Activated naive CD8-positive, alpha-beta T cell treated with anti-CD3 and anti-CD28 coated beads, Interleukin-2, amount 50 U/mL, for 16 hours (primary cell): ENCODE results near the gene C1orf210.

Experiments used
- DNase-seq: peaks from one replicate; pipeline ENCODE4 v3.0.0-alpha.2; 2020; ENCODE audit warnings: low read depth, low spot score

The C1orf210 gene

DNA sequence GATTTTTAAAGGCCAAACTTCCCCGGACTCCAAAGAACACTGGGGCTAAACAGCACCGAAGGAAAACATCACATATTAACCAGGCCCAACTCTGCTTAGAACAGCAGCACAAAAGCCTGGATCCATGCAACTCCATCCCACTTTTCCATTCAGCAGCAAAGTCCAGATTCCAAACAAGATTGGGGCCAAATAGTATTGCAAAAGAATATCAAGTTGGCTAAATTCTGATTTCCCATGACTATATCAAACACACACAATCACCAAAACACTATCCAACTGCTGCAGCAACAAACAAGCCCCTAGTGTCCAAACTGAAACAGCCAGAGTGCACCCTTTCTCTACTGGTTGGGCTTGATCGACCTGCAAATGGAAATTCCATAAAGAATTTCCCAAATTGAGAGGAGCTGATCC, 35.0 kb downstream of the C1orf210 start:
- DNase-seq, result no peak

- DNase-seq, result no peak
Measured at GRCh38 chr1:43247256-43247921, 38.0 kb downstream of the C1orf210 start.

DNA sequence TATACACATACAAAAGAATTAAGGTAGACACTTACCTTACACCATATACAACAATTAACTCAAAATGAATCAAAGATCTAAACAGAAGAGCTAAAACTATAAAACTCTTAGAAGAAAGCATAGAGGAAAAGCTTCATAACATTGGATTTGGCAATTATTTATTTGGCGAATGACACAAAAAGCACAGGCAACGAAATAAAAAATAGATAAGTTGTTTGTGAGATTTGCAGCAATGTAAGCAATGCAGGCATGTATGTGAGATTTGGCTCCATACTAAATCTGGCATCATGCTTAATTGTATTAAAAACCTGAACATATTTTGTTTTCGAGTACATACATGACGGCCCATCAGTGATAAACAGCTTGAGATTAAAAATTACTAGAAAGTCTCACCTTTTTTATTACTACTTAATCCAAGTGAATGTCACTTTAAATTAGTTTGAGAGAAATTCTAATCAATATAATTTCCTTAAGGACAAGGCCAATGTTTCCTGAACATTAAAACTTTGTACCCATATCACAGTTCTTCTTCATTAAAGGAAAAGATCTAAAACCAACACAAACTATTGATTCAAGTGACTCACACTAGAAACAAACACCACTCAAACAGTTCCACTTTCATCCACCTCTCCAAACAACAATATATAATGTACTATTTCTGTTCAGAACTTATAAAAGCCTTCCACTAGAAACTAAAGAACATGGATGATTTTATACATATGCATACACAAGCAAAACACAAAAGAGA, 38.7 kb downstream of the C1orf210 start:
- no peak for DNase-seq

DNA sequence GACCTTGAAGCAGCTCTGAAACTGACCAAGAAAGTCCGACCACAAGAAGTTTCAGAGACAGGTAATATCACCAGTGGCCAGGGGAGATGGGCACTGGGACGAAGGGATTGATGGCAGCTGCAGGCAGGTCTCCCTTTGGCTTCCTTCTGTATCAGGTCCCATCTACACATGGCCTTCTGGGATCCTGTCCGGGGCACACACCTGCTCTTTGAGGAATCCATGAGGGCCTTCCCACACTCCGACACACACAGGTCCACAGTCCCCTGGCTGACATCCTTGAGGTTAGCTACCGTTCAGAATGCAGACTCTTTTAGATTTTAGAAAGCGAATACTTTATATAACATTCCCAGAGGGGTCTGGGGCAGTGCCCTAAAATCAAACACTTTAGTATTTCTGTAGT, 42.1 kb downstream of the C1orf210 start:
- DNase-seq, result no peak

- no peak for DNase-seq
Measured at GRCh38 chr1:43241413-43241836, 44.0 kb downstream of the C1orf210 start.

GRCh38 chr1:43239484-43239883, 45.9 kb downstream of the C1orf210 start:
- no peak for DNase-seq

DNA sequence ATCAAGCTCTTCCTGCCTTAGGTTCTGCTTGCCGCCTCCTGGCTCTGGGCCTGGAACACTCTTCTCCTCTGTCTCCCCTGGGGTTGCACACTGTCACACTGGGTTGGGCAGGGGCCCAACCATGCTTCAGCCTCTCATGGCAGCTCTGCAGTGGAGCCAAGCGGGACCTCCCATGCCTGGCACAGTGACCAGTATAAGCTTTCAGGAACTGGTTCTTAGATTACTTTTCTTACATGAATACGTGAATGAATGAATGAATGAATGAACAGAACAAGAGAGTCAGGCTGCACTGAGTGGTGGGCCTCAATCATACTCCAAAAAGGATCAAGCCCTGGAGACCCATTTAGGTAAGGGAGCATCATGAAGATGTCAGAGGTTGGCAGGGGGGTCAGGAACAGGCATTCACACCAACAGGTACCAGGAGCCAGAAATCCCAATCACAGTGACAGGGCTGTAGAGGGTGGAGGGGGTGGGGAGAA, 46.4 kb downstream of the C1orf210 start:
- DNase-seq, result no peak

GRCh38 chr1:43238085-43238484, 47.3 kb downstream of the C1orf210 start:
- no peak for DNase-seq

DNA sequence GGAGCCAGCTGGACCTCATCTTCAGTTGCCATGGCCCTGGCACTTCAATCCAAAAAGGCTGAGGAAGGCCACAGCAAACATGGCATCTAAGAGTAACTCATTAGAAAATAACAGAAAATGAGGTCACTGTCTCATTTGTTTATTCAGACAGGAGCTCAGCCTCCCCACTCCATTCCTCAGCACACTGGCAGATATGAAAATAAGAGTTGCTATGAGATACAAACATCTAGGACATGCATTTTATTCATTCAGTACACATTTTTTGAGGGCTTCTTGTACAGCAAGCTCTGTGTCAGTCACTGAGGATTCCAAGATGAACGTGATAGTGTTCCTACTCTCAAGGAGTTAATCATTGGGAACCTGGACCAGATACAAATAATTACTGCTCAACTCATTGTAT, 48.3 kb downstream of the C1orf210 start:
- DNase-seq, result no peak

DNA sequence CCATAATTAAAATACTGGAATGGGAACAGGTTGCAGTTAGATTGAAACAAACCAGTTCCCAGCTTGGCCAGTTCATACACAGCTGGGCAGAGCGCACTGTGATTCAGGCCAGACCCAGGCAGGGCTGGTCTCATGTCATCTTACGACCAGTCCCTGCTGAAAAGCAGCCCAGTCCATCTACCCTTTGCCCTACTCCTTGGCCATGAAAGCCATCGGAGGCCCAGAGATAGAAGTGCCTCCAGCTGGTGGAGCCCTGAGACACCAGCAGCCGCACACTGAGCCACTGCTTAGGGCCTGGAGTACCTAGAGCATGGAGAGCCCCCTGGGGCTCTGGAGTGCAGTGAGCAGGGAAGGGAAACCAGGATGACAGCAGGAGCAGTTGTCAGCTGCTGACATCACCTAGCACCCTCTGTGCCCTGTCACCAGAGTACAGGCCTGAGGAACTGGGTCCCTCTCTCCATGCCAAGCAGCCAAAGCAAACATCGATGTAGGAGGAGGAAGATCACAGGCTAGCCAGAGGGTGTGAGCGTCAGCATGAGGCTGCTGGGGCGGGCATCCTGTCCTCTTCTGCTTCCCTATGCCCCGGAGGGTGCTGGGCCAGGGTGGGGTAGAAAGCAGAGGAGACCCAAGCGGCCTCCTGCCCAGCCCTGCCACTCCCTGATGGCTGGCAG, 49.8 kb downstream of the C1orf210 start:
- no peak for DNase-seq

GRCh38 chr1:43235040-43235439, 50.3 kb downstream of the C1orf210 start:
- DNase-seq, result no peak

DNA sequence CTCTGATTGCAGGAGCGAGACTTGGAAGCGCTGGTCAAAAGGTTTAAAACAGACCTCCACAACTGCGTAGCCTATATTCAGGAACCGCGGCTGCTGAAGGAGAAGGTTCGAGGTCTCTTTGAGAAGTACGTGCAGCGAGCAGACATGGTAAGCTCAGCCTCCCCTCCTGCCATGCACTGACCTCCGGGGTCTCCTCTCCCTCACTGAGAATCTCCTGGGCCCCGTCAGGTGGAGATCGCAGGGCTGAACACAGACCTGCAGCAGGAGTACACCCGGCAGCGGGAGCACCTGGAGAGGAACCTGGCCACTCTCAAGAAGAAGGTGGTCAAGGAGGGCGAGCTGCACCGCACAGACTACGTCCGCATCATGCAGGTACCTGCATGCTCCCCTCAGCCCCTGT, 51.1 kb downstream of the C1orf210 start:
- no peak for DNase-seq

- no peak for DNase-seq
Measured at GRCh38 chr1:43233631-43234030, 51.8 kb downstream of the C1orf210 start.

GRCh38 chr1:43232482-43232881, 52.9 kb downstream of the C1orf210 start:
- no peak for DNase-seq

- no peak for DNase-seq
Measured at GRCh38 chr1:43232074-43232473, 53.3 kb downstream of the C1orf210 start.
